Measurements from ENCODE around the gene TIMP4.

DNA sequence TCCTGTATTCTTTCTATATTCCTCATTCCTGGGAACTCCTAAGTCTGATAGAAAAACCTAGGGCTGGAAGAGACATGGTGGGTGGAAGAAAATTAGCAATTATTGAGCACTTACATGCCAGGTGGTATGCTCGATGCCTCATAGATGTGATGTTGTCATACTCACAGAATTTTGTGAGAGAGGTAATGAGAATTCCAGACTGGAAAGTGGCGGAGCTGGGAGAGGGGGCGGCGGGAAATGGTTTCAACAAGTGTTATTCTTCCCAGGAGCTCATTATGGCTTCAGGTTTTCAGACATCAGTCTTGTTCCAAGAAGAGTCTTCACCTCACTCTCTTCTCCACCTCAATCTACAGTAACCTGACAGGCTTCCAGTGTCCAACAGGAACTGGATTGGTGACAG lies 16.2 kb downstream of the TIMP4 start:
- TF ChIP-seq, protein P1, sequence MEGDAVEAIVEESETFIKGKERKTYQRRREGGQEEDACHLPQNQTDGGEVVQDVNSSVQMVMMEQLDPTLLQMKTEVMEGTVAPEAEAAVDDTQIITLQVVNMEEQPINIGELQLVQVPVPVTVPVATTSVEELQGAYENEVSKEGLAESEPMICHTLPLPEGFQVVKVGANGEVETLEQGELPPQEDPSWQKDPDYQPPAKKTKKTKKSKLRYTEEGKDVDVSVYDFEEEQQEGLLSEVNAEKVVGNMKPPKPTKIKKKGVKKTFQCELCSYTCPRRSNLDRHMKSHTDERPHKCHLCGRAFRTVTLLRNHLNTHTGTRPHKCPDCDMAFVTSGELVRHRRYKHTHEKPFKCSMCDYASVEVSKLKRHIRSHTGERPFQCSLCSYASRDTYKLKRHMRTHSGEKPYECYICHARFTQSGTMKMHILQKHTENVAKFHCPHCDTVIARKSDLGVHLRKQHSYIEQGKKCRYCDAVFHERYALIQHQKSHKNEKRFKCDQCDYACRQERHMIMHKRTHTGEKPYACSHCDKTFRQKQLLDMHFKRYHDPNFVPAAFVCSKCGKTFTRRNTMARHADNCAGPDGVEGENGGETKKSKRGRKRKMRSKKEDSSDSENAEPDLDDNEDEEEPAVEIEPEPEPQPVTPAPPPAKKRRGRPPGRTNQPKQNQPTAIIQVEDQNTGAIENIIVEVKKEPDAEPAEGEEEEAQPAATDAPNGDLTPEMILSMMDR (IDR thresholded peaks at IDR 0.05): no peak
- TF ChIP-seq EP300 (IDR thresholded peaks at IDR 0.05): no peak

Data from stomach (tissue), 4 donors.